H1 (cell line): Measurements from ENCODE around the gene FANCE. TPM values are rescaled to one million over a fixed set of nuclear protein-coding genes. Genes with fewer than 3 reads are reported as not detected.

ENCODE experiments used
- CTCF ChIA-PET: fragments of 300-600 bp; sonication (Branson Sonifier 250); formaldehyde crosslinking; loops from one replicate; lab custom pipeline; 2021; ENCODE audit not compliant: partially characterized antibody; lab: Charles Lee
- POLR2A ChIA-PET: fragments of 300-600 bp; sonication (Branson Sonifier 250); formaldehyde crosslinking; loops from one replicate; lab custom pipeline; 2021; ENCODE audit warnings: inconsistent platforms; ENCODE audit not compliant: partially characterized antibody; lab: Charles Lee
- DNase-seq, 2 experiments: peaks; one replicate each; pipeline versions ENCODE4 v3.0.0 to v3.0.0-alpha.2; 2010 to 2022; ENCODE audit warnings: low spot score in 2 of 2, low read depth in 1 of 2, mixed read lengths in 1 of 2
- FAIRE-seq: peaks from 2 replicates; lab custom pipeline; 2011; peaks lifted over from hg19 to GRCh38; lab: Jason Lieb, UNC
- H2AFZ ChIP-seq: 2 replicates; pipeline ENCODE4 v1.8.1; 2012; ENCODE audit warnings: low read length, inconsistent platforms
- H2AK5ac ChIP-seq: 2 replicates; pipeline ENCODE4 v1.6.1; 2013; ENCODE audit warnings: low read depth, low read length
- H2BK120ac ChIP-seq: replicated peaks from 2 replicates; pipeline ENCODE3; 2013; ENCODE audit warnings: low read depth, low read length, inconsistent platforms
- H2BK12ac ChIP-seq: 2 replicates; pipeline ENCODE4 v1.6.1; 2013; ENCODE audit warnings: low read depth, low read length
- H2BK15ac ChIP-seq: 2 replicates; pipeline ENCODE4 v1.6.1; 2013; ENCODE audit warnings: low read length
- H2BK20ac ChIP-seq: 2 replicates; pipeline ENCODE4 v1.6.1; 2013; ENCODE audit warnings: low read length
- H2BK5ac ChIP-seq: 2 replicates; pipeline ENCODE4 v1.6.1; 2013; ENCODE audit warnings: low read depth, low read length
- H3K14ac ChIP-seq: 2 replicates; pipeline ENCODE4 v1.6.1; 2013; ENCODE audit warnings: inconsistent platforms; ENCODE audit not compliant: insufficient read length
- H3K18ac ChIP-seq: 2 replicates; pipeline ENCODE4 v1.6.1; 2013; ENCODE audit warnings: low read length; ENCODE audit errors: extremely low read depth
- H3K23ac ChIP-seq: 2 replicates; pipeline ENCODE4 v1.6.1; 2013; ENCODE audit warnings: inconsistent platforms; ENCODE audit not compliant: insufficient read length
- H3K23me2 ChIP-seq: 2 replicates; pipeline ENCODE4 v1.6.1; 2013; ENCODE audit warnings: low read depth, low read length
- H3K27ac ChIP-seq: 2 replicates; pipeline ENCODE4 v1.6.1; 2011; ENCODE audit warnings: low read depth, low read length, inconsistent platforms
- H3K27me3 ChIP-seq, 4 experiments: replicated peaks in 1 of 4; 1 replicate in 1 of 4; 2 replicates in 3 of 4; pipeline versions ENCODE4 v1.6.1 to v1.8.1; 2011 to 2013; ENCODE audit warnings: low read length in 3 of 4, mild to moderate bottlenecking in 3 of 4, inconsistent platforms in 2 of 4, mixed read lengths in 2 of 4, moderate library complexity in 1 of 4; ENCODE audit not compliant: control insufficient read depth in 3 of 4, insufficient read depth in 3 of 4; ENCODE audit errors: extremely low read depth in 1 of 4
- H3K36me3 ChIP-seq, 4 experiments: 2 replicates each; pipeline versions ENCODE4 v1.6.1 to v1.8.1; 2011 to 2013; ENCODE audit warnings: mild to moderate bottlenecking in 4 of 4, low read length in 3 of 4, moderate library complexity in 2 of 4, control low read depth in 1 of 4, inconsistent platforms in 1 of 4; ENCODE audit not compliant: insufficient read depth in 4 of 4, control insufficient read depth in 2 of 4
- H3K4ac ChIP-seq: replicated peaks from 2 replicates; pipeline ENCODE3; 2013; ENCODE audit warnings: low read length, low read depth, mixed read lengths, inconsistent platforms; ENCODE audit not compliant: insufficient read length
- H3K4me1 ChIP-seq, 4 experiments: replicated peaks in 1 of 4; 1 replicate in 1 of 4; 2 replicates in 3 of 4; pipeline versions ENCODE4 v1.6.1 to v1.8.1; 2011 to 2013; ENCODE audit warnings: low read length in 3 of 4, inconsistent platforms in 2 of 4, mixed read lengths in 1 of 4; ENCODE audit not compliant: insufficient read depth in 4 of 4, control insufficient read depth in 3 of 4
- H3K4me2 ChIP-seq, 2 experiments: 2 replicates each; pipeline versions ENCODE4 v1.6.1 to v1.8.1; 2011 to 2013; ENCODE audit warnings: low read depth in 2 of 2, low read length in 2 of 2, control low read depth in 1 of 2, inconsistent platforms in 1 of 2, mild to moderate bottlenecking in 1 of 2; ENCODE audit not compliant: insufficient read depth in 1 of 2
- H3K4me3 ChIP-seq, 4 experiments: fragments of 200-600, 300-600 bp in 1 of 4; sonication (generic), shearing (Covaris generic), sonication (Bioruptor Twin) in 1 of 4; 2 replicates each; pipeline versions ENCODE4 v1.5.1 to v1.8.1; 2011 to 2016; ENCODE audit warnings: low read length in 4 of 4, low read depth in 3 of 4, control low read depth in 2 of 4, inconsistent platforms in 2 of 4, mild to moderate bottlenecking in 2 of 4, mixed read lengths in 1 of 4, moderate library complexity in 1 of 4; ENCODE audit not compliant: insufficient read depth in 2 of 4; ENCODE audit errors: extremely low read depth in 1 of 4
- H3K56ac ChIP-seq: replicated peaks from 2 replicates; pipeline ENCODE3; 2013; ENCODE audit warnings: low read depth, mild to moderate bottlenecking, mixed read lengths, low read length, inconsistent platforms; ENCODE audit not compliant: insufficient read length
- H3K79me1 ChIP-seq: 2 replicates; pipeline ENCODE4 v1.6.1; 2013; ENCODE audit warnings: low read depth, low read length, control low read depth
- H3K79me2 ChIP-seq, 2 experiments: 2 replicates each; pipeline versions ENCODE4 v1.6.1 to v1.8.1; 2012 to 2013; ENCODE audit warnings: low read length in 2 of 2, mild to moderate bottlenecking in 2 of 2, inconsistent platforms in 1 of 2; ENCODE audit not compliant: insufficient read depth in 2 of 2, control insufficient read depth in 1 of 2
- H3K9ac ChIP-seq, 4 experiments: replicated peaks in 1 of 4; 1 replicate in 1 of 4; 2 replicates in 3 of 4; pipeline versions ENCODE4 v1.6.1 to v1.8.1; 2011 to 2013; ENCODE audit warnings: low read depth in 3 of 4, low read length in 3 of 4, control low read depth in 2 of 4, mild to moderate bottlenecking in 2 of 4, moderate library complexity in 2 of 4, inconsistent platforms in 1 of 4; ENCODE audit errors: extremely low read depth in 1 of 4
- H3K9me3 ChIP-seq, 2 experiments: 2 replicates each; pipeline versions ENCODE4 v1.6.1 to v1.8.1; 2012 to 2013; ENCODE audit warnings: mild to moderate bottlenecking in 2 of 2, moderate library complexity in 2 of 2, control low read depth in 1 of 2, inconsistent platforms in 1 of 2, low read depth in 1 of 2, low read length in 1 of 2, mixed read lengths in 1 of 2; ENCODE audit not compliant: insufficient read depth in 2 of 2
- H4K20me1 ChIP-seq, 2 experiments: replicated peaks in 1 of 2; 2 replicates each; pipeline versions ENCODE3 to v1.8.1; 2011 to 2013; ENCODE audit warnings: inconsistent platforms in 2 of 2, low read length in 2 of 2, mild to moderate bottlenecking in 1 of 2; ENCODE audit not compliant: insufficient read depth in 2 of 2, control insufficient read depth in 1 of 2
- H4K5ac ChIP-seq: 2 replicates; pipeline ENCODE4 v1.6.1; 2013; ENCODE audit warnings: low read length, low read depth, mixed read lengths, inconsistent platforms; ENCODE audit not compliant: insufficient read length
- H4K8ac ChIP-seq: 2 replicates; pipeline ENCODE4 v1.8.0; 2013; ENCODE audit warnings: mild to moderate bottlenecking, moderate library complexity, low read length, inconsistent platforms; ENCODE audit not compliant: insufficient read depth; ENCODE audit errors: extremely low read depth
- H4K91ac ChIP-seq: replicated peaks from 2 replicates; pipeline ENCODE3; 2013; ENCODE audit warnings: low read length, mixed read lengths, inconsistent platforms; ENCODE audit not compliant: insufficient read length
- ATF2 ChIP-seq: IDR thresholded peaks from 2 replicates; pipeline ENCODE4 v1.6.1; 2012; ENCODE audit warnings: low read length, inconsistent platforms
- EGR1 ChIP-seq: IDR thresholded peaks from 2 replicates; pipeline ENCODE4 v1.6.1; 2011; ENCODE audit warnings: low read depth, low read length, borderline replicate concordance
- POLR2AphosphoS5 ChIP-seq: IDR thresholded peaks from 2 replicates; pipeline ENCODE4 v1.6.1; 2011; ENCODE audit warnings: low read depth, low read length
- RBBP5 ChIP-seq: IDR thresholded peaks from 2 replicates; pipeline ENCODE4 v1.7.1; 2012; ENCODE audit warnings: low read depth, mild to moderate bottlenecking, inconsistent platforms, low read length, moderate library complexity, borderline replicate concordance
- TAF7 ChIP-seq: optimal IDR thresholded peaks from 2 replicates; pipeline ENCODE3; 2011; ENCODE audit warnings: low read depth, mild to moderate bottlenecking, inconsistent platforms, low read length, moderate library complexity, borderline replicate concordance
- ZNF274 ChIP-seq: IDR thresholded peaks from 2 replicates; pipeline ENCODE4 v1.7.0; 2012; ENCODE audit warnings: low read length, borderline replicate concordance; ENCODE audit errors: extremely low read depth
- WGBS, 2 experiments: shearing (Covaris generic) in 1 of 2; methylation state at CpG; one replicate each; pipeline versions ENCODE4 v1.1.6 to v1.1.7; 2013 to 2015; ENCODE audit warnings: low lambda C conversion rate in 2 of 2, mixed read lengths in 2 of 2, inconsistent platforms in 1 of 2, low coverage in 1 of 2, missing lambda C conversion rate in 1 of 2; ENCODE audit not compliant: insufficient replicate concordance in 2 of 2, insufficient coverage in 1 of 2, insufficient read length in 1 of 2; ENCODE audit errors: extremely low coverage in 1 of 2, missing lambda C conversion rate in 1 of 2; 5-methylcytosine and 5-hydroxymethylcytosine counted together
- polyA plus RNA-seq, 7 experiments: library from polyadenylated mRNA; depleted of rRNA in 3 of 7; stranded (reverse) in 5 of 7; unstranded in 2 of 7; fragments of >200 nt in 5 of 7; fragments of 200-250 nt in 2 of 7; gene quantifications; 1 replicate in 5 of 7; 2 replicates in 1 of 7; 4 replicates in 1 of 7; pipeline versions ENCODE4 v1.2.1 to v1.2.3, GENCODE V29; 2011 to 2013; ENCODE audit warnings: missing spikeins in 2 of 7, mixed read lengths in 2 of 7
- total RNA-seq: library from RNA; stranded (reverse); fragmentation: NEBNext Ultra II Directional; extraction: Animal tissue kit (Norgen Biotek cat#: 25700); gene quantifications from 2 replicates; pipeline ENCODE4 v1.2.1, GENCODE V29; 2021

FANCE gene
- total and polyA plus RNA-seq, 2 of the 8 experiments (the other 6 are each of a cell fraction or from before 2014, with no cell fraction given): 16.1 to 17.0 TPM

DNA sequence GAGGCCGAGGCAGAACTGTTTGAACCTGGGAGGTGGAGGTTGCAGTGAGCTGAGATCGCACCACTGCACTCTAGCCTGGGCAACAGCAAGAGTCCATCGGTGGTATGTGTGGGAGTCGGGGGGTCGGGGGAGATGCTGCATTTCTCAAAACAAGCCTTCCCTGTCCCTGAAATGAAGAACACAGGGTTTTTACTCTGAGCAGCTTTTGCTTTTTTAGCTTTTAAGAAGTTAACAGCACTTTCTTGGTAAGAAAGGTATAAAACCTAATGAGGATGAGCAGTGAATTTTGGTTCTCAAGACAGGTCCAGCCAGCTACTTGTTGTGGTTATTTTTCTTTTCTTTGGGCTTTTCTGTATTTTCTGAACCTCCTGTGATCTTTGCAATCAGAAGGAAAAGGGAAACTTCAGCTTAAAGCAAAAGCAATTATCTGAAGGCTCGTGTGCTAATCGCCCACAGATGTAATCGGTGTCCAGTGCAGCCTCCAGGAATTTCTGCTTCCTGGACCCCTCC is 19.8 kb downstream of the FANCE start:
- H3K4ac ChIP-seq: no peak overlapping the region
- ChIA-PET CTCF (interaction anchor here (0.6 to 2.7 kb wide), 9 partner anchors 10 to 285 kb away, joined by 3 to 16 read pairs (median 5); partner anchors contain the start of gene TEAD3), POLR2A (interaction anchor here (0.7 to 30.9 kb wide), 22 partner anchors 9 to 268 kb away, joined by 3 to 1319 read pairs (median 4); partner anchors contain the start of genes DEF6, FANCE, PPARD and TEAD3)
- H3K27me3 ChIP-seq: no peaks in the 10 kb centered on the region; a peak in 1 of 7 replicates
- H4K20me1 ChIP-seq: peaks cover 32 to 33% of the 10 kb centered on the region in 2 experiments
- no peak overlapping the region for H4K91ac ChIP-seq
- 92% methylated on average over 8 of the region's 8 CpGs; no CpG with 5 or more reads in 1 of the 2 experiments for WGBS, 2 experiments
- peaks cover 24 to 54% (median 30%) of the 10 kb centered on the region in 4 experiments for H3K36me3 ChIP-seq
- H3K27ac ChIP-seq: no peak overlapping the region
- H3K4me3 ChIP-seq: no peak overlapping the region; a peak in 1 of 8 replicates
- peaks cover 14 to 30% of the 10 kb centered on the region in 2 experiments for H3K79me2 ChIP-seq
- H3K14ac ChIP-seq: no peak overlapping the region
- H3K79me1 ChIP-seq: peaks cover 4% of the 10 kb centered on the region; the same call in 1 of the 2 replicates
- H3K23ac ChIP-seq: no peak overlapping the region
- H3K56ac ChIP-seq: no peak overlapping the region
- no peak overlapping the region for H2BK5ac ChIP-seq
- no peak overlapping the region for H4K5ac ChIP-seq
- H3K9me3 ChIP-seq: no peaks in the 10 kb centered on the region; a peak in 1 of 4 replicates
- no peak overlapping the region for H2BK120ac ChIP-seq
- H3K9ac ChIP-seq: no peak overlapping the region
- H3K4me1 ChIP-seq: peaks cover 0 to 8% (median 5%) of the 10 kb centered on the region in 4 experiments; a peak in 6 of 7 replicates
- no peak overlapping the region for H2AK5ac ChIP-seq
- H3K18ac ChIP-seq: no peak overlapping the region
- DNase-seq (no peak), FAIRE-seq (no peak)
- H3K4me2 ChIP-seq: peak overlapping the region; percentile 22 to 99; a peak in 3 of 4 replicates
- no peak overlapping the region for H2BK20ac ChIP-seq
- H4K8ac ChIP-seq: no peak overlapping the region
- no peak overlapping the region for H2AFZ ChIP-seq
- H2BK12ac ChIP-seq: no peak overlapping the region
- TF ChIP-seq RBBP5 (no peak), ATF2 (no peak), TAF7 (no peak), ZNF274 (no peak), EGR1 (no peak), POLR2AphosphoS5 (peak; percentile 79)
- no peak overlapping the region for H2BK15ac ChIP-seq
- H3K23me2 ChIP-seq: peaks cover 13% of the 10 kb centered on the region
